Ovary (tissue), 10 donors: ENCODE data around the gene APOF. TPM values are rescaled to one million over a fixed set of nuclear protein-coding genes. Genes with fewer than 3 reads are reported as not detected.
"Not testable (repeated sequence)": the region's sequence is repeated elsewhere in the genome, so short reads cannot be mapped to it uniquely, and the experiment has no call there.

Experiments used
- DNase-seq, 5 donors: peaks; one replicate each; pipeline ENCODE4 v3.0.0-alpha.2; 2019 to 2020
- H3K27ac ChIP-seq, 2 donors: fragments of 200-600 bp; one replicate each; pipeline versions ENCODE4 v1.5.1 to v1.8.0; 2019 to 2022
- H3K27me3 ChIP-seq: fragments of 200-600 bp; one replicate; pipeline ENCODE4 v1.8.0; 2022
- H3K36me3 ChIP-seq: fragments of 200-600 bp; sonication (generic); one replicate; pipeline ENCODE4 v1.5.1; 2019
- H3K4me1 ChIP-seq: one replicate; pipeline ENCODE4 v1.8.1; 2013; ENCODE audit warnings: mild to moderate bottlenecking, moderate library complexity; ENCODE audit not compliant: insufficient read depth
- H3K4me3 ChIP-seq: fragments of 200-600 bp; sonication (generic); one replicate; pipeline ENCODE4 v1.5.1; 2017
- H3K9me3 ChIP-seq, 2 donors: fragments of 200-600 bp in 1 of 2; sonication (generic) in 1 of 2; one replicate each; pipeline versions ENCODE4 v1.5.1 to v1.8.1; 2013 to 2019; ENCODE audit warnings: mild to moderate bottlenecking in 1 of 2, moderate library complexity in 1 of 2
- EP300 ChIP-seq: sonication (generic); formaldehyde crosslinking; IDR thresholded peaks from one replicate; pipeline ENCODE4 v1.6.1; 2017; ENCODE audit warnings: antibody characterized with exemption
- POLR2A ChIP-seq: fragments of 450-650 bp; IDR thresholded peaks from one replicate; pipeline ENCODE4 v1.6.1; 2017; ENCODE audit warnings: antibody characterized with exemption, mild to moderate bottlenecking, moderate library complexity
- WGBS, 3 donors: extraction: QIAGEN DNeasy Blood & Tissue Kit in 1 of 3; methylation state at CpG; one replicate each; pipeline versions ENCODE4 v1.1.5 to v1.1.7; 2013 to 2017; 5-methylcytosine and 5-hydroxymethylcytosine counted together
- intact Hi-C, 4 donors: fragments of 100-400 bp; cut with DNase I; formaldehyde crosslinking; loops; one replicate each; pipeline versions ENCODE4 v1.11.0 to v1.15.1; 2022 to 2023
- long read RNA-seq, 3 donors: library from polyadenylated mRNA in 2 of 3; unstranded in 2 of 3; transcript quantifications; one replicate each; pipeline ENCODE4 v2.0.0 and lab custom pipeline, GENCODE V29; 2021 to 2026
- polyA plus RNA-seq, 2 donors: library from polyadenylated mRNA; stranded (reverse); fragments of 200-250 nt in 1 of 2; fragments of 350-450 nt in 1 of 2; fragmentation: Illumina TruSeq in 1 of 2; extraction: RNeasy Lipid Tissue Mini Kit (QIAGEN cat#74804) in 1 of 2; gene quantifications; one replicate each; pipeline ENCODE4 v1.2.3, GENCODE V29; 2013 to 2014
- total RNA-seq, 7 donors: library from RNA; depleted of rRNA in 2 of 7; stranded (reverse); fragments of >200 nt in 2 of 7; fragmentation: NEBNext Ultra II Directional in 3 of 7; extraction: Animal tissue kit (Norgen Biotek cat#: 25700) in 3 of 7; gene quantifications; one replicate each; pipeline versions ENCODE4 v1.1.0 to v1.2.4, GENCODE V29; 2016 to 2023
- TF ChIP-seq, protein P1 (sequence below), 3 donors: fragments of 450-650 bp in 2 of 3; fragments of 200-600 bp in 1 of 3; IDR thresholded peaks; one replicate each; pipeline versions ENCODE4 v1.5.1 to v1.8.0; 2016 to 2022; ENCODE audit warnings: antibody characterized with exemption in 3 of 3, mild to moderate bottlenecking in 1 of 3
- donor health status: DM: no; HTN: no; CAD: no; lungs with moderate emphysema.
- donor health status: DM: no; HTN: no; CAD: no.
- donor health status: Bipolar disorder and iron deficiency.
- donor health status: DM: yes; HTN: yes; CAD: no.
- donor health status: DM: no; HTN: no; CAD: no.
- donor health status: DM: yes; HTN: yes; CAD: no.

Gene APOF
- total RNA-seq: not detected
- polyA plus RNA-seq: not detected
- long read RNA-seq, donor 1: 0 reads
- long read RNA-seq, donor 2: 0 reads
- long read RNA-seq, donor 3: 0 reads

DNA sequence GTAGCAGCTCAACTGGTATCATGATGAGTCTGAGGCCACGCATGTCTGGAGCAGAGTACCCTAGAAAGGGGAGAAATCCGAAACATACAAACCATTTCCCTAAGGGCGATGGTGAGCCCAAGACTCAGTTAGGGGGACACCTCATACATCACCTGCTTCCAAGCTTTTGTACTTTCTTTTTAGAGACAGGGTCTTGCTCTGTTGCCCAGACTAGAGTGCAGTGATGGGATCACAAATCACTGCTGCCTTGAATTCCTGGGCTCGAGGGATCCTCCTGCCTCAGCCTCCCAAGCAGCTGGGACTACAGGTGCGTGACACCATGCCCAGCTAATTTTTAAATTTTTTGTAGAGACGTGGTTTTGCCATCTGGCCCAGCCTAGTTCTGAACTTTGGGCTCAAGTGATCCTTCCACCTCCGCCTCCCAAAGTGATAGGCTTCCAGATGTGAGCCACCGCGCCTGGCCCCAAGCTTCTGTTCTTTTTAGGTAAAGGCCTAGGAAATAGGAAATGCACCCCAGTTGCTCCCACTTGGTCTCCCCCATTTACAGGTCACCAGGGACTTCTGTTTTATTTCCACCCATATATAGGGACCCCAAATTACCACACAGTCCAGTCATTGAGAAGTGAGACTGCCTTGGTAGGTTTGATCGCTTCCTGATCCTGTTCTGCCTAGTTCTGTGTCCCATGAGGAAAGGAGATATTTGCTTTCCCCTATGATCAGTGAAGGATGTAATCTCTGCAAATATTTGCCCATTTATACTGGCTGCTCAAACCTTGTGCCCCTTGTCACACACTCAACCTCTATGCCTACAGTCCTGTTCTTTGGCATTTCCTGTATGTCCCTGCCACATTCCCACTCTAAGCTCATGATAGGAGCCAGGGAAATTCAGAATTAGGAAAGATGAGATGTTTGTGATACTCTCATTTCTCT, at the start of gene APOF:
Gene APOF (minus strand): TSS at position 728 of the 930 bp plus-strand sequence. CDS start 112 bp downstream, at position 616.
- Histone ChIP-seq H3K4me1 (peaks cover 6% of the 10 kb centered on the region), H3K4me3 (no peak within 1 kb of the TSS), H3K36me3 (no peaks in the 10 kb centered on the region), H3K27ac (no peak within 1 kb of the TSS), H3K9me3 (no peaks in the 10 kb centered on the region), H3K27me3 (no peaks in the 10 kb centered on the region)
- intact Hi-C loops: no loop called here
- no peak for DNase-seq
- TF ChIP-seq EP300: no peak
- no peak for TF ChIP-seq POLR2A
- TF ChIP-seq, protein P1, sequence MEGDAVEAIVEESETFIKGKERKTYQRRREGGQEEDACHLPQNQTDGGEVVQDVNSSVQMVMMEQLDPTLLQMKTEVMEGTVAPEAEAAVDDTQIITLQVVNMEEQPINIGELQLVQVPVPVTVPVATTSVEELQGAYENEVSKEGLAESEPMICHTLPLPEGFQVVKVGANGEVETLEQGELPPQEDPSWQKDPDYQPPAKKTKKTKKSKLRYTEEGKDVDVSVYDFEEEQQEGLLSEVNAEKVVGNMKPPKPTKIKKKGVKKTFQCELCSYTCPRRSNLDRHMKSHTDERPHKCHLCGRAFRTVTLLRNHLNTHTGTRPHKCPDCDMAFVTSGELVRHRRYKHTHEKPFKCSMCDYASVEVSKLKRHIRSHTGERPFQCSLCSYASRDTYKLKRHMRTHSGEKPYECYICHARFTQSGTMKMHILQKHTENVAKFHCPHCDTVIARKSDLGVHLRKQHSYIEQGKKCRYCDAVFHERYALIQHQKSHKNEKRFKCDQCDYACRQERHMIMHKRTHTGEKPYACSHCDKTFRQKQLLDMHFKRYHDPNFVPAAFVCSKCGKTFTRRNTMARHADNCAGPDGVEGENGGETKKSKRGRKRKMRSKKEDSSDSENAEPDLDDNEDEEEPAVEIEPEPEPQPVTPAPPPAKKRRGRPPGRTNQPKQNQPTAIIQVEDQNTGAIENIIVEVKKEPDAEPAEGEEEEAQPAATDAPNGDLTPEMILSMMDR (IDR thresholded peaks at IDR 0.05): no peak
- 92 to 93% (median 93%) methylated on average over 10 of the region's 10 CpGs for WGBS, 3 donors

DNA sequence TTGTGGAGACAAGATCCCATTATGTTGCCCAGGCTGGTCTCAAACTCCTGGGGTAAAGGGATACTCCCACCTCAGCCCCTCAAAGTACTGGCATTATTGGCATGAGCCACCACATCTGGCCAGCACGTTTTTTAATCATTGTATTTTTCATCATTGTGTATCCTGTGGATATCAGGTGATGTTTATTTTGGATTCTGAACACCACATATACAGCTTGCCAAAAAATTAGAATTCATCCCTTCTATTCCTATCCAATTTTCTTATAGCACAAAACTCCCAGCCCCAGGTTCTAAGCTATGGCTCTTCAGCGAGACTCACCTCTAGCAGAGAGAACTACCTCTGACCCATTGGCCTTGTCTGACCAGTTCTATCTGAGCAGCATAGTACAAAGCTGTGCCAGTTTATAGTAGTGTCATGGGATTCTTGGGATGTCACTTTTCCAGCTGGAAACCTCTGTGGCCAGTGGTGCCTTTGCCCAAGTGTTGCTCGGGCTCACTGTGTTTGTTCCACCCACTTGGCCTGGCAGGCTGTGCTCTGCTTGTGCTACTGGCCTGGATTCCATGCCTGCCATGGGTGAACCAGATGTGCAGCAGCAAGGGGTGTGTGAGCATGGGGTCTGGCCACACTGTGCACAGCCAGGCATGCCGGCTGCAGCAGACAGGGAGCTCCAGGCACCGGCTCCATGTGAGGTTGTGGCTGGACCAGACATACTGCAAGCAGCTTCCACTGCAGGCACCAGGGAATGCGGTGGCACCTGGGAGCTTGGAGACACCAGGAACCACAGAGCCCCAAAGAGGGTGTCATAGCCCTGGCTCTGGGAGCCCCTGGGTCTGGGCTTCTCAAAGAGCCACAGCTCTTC, 49.4 kb upstream of the APOF start:
- no peaks in the 10 kb centered on the region for H3K36me3 ChIP-seq
- H3K4me3 ChIP-seq: no peak overlapping the region
- H3K27ac ChIP-seq: no peak overlapping the region
- DNase-seq: no peak
- intact Hi-C loops: no loop called here
- no peaks in the 10 kb centered on the region for H3K9me3 ChIP-seq
- H3K4me1 ChIP-seq: no peaks in the 10 kb centered on the region
- TF ChIP-seq POLR2A (no peak), EP300 (no peak)
- TF ChIP-seq, protein P1 (IDR thresholded peaks at IDR 0.05): no peak
- no peaks in the 10 kb centered on the region for H3K27me3 ChIP-seq
- 68 to 76% (median 70%) methylated on average over 6 of the region's 6 CpGs for WGBS, 3 donors

- DNase-seq: no peak
- intact Hi-C loops: no loop called here
- TF ChIP-seq POLR2A (no peak), EP300 (no peak)
- TF ChIP-seq, protein P1 (IDR thresholded peaks at IDR 0.05): no peak
- H3K4me3 ChIP-seq: no peak overlapping the region
- H3K9me3 ChIP-seq: no peaks in the 10 kb centered on the region
- no peaks in the 10 kb centered on the region for H3K27me3 ChIP-seq
- 76 to 84% (median 83%) methylated on average over 3 to 4 of the region's 4 CpGs for WGBS, 3 donors
- no peaks in the 10 kb centered on the region for H3K36me3 ChIP-seq
- H3K27ac ChIP-seq: no peak overlapping the region
- no peaks in the 10 kb centered on the region for H3K4me1 ChIP-seq
These were observed 48.1 kb upstream of the APOF start for GRCh38 chr12:56410768-56411167.

DNA sequence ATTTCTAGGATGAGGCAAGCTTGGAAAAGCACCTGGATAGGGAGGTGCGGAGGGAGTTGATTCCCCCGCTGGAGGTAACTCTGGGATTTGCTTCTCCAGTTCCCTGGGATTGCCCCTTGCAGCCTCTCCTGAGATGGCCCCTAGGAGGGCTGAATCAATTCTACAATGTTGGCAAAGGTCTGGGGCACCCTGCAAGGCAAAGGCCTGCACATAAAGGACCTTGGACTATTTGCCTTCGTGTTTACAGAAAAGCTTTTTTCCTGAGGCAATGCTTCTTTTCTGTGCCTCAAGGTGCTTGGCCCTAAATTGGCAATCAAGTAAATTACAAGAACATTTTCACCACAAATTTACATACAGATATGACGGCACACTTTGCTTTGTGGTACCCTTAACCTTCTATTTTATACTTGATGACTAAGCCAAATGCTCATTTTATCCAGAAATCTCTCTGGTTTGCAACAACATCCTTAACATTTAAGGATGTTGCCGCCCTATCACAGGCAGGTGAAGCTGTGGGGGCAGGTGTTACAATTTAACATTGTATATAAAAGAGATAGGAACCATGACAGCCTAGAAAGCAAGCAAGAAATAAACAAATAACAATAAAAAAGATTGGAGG, 46.3 kb upstream of the APOF start:
- no peak for TF ChIP-seq EP300
- no peak for TF ChIP-seq POLR2A
- TF ChIP-seq, protein P1 (IDR thresholded peaks at IDR 0.05): no peak
- intact Hi-C loops: no loop called here
- no peak overlapping the region for H3K4me3 ChIP-seq
- no peaks in the 10 kb centered on the region for H3K4me1 ChIP-seq
- no peaks in the 10 kb centered on the region for H3K9me3 ChIP-seq
- 80 to 95% (median 89%) methylated on average over 5 of the region's 5 CpGs for WGBS, 3 donors
- DNase-seq: no peak
- no peak overlapping the region for H3K27ac ChIP-seq
- no peaks in the 10 kb centered on the region for H3K27me3 ChIP-seq
- H3K36me3 ChIP-seq: no peaks in the 10 kb centered on the region

DNA sequence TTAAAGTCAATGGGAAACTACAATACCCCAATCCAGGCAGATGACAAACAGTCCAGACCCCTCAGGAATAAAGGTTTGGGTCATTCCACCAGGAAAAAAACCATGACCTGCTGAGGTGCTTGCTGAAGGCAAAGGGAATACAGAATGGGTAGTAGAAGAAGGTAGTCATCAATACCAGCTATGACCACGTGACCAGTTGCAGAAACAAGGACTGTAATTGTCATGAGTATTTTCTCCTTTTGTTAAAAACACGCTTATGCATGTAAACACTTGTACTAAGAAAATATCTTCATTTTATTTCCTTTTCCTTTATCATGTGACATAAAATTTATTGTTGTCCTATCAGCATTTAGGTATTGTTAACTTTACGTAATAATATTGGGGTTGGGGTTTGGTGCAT, 41.6 kb upstream of the APOF start:
- H3K27ac ChIP-seq, H3K27me3 ChIP-seq, H3K4me1 ChIP-seq, H3K4me3 ChIP-seq, DNase-seq, H3K36me3 ChIP-seq, H3K9me3 ChIP-seq, intact Hi-C loops: not testable (repeated sequence)
- WGBS, 3 donors: 87 to 91% (median 89%) methylated on average over 3 of the region's 3 CpGs

DNA sequence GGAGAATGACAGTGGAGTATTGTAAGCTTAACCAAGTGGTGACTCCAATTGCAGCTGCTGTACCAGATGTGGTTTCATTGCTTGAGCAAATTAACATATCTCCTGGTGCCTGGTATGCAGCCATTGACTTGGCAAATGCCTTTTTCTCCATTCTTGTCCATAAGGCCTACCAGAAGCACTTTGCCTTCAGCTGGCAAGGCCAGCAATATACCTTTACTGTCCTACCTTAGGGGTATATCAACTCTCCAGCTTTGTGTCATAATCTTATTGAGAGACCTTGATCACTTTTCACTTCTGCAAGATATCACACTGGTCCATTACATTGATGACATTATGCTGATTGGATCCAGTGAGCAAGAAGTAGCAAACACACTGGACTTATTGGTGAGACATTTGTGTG, 39.0 kb upstream of the APOF start:
- H3K27me3 ChIP-seq, H3K4me1 ChIP-seq, H3K4me3 ChIP-seq, intact Hi-C loops, H3K36me3 ChIP-seq, H3K27ac ChIP-seq, H3K9me3 ChIP-seq, DNase-seq: not testable (repeated sequence)

GRCh38 chr12:56401125-56401524, 38.5 kb upstream of the APOF start:
- 59 to 79% (median 76%) methylated on average over 1 to 2 of the region's 3 CpGs for WGBS, 3 donors
- intact Hi-C loops, H3K36me3 ChIP-seq, H3K27me3 ChIP-seq, H3K4me3 ChIP-seq, DNase-seq, H3K27ac ChIP-seq, H3K9me3 ChIP-seq, H3K4me1 ChIP-seq: not testable (repeated sequence)
